ENCODE results near the gene STYXL1.

- no peak for TF ChIP-seq CTCF (IDR thresholded peaks at IDR 0.05; ENCODE audit: low read depth, low read length, poor library complexity, severe bottlenecking)
- TF ChIP-seq EZH2phosphoT487 (IDR thresholded peaks at IDR 0.05; ENCODE audit: borderline replicate concordance, low read length): no peak
Measured at GRCh38 chr7:75981203-75981452, 66.7 kb downstream of the STYXL1 start.
